Measurements from ENCODE around the gene CELA2A. TPM values are rescaled to one million over a fixed set of nuclear protein-coding genes. Genes with fewer than 3 reads are reported as not detected.
"Not testable (repeated sequence)": the region's sequence is repeated elsewhere in the genome, so short reads cannot be mapped to it uniquely, and the experiment has no call there.

The CELA2A gene
- total and polyA plus RNA-seq, 2 donors (not counting 1 experiment from before 2014, with no cell fraction given): not detected

DNA sequence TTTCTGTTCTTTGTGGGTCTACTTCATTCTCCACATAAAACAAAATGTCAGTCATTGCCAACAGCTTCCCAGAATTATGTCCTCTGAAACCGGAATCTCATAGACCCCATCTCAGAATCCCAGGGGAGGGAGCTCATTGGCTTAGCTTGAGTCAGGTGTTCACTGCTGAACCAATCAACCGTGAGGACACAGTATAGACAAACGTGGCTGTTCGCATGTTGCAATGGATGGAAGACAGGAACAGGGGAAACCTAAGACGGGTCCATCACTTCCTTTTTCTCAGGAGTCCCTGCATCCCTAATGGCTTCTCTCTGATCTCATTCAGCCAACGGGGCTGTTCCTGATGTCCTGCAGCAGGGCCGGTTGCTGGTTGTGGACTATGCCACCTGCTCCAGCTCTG lies 9.1 kb downstream of the CELA2A start:
- Histone ChIP-seq H3K4me3 (replicated peaks in 1 of 4; ENCODE audit: control extremely low read depth in 1 of 4, insufficient read depth in 1 of 4, low read depth in 3 of 4, low read length in 4 of 4) (no peak overlapping the region), H2AFZ (ENCODE audit: low read length) (no peak overlapping the region), H3K27ac (ENCODE audit: insufficient read depth, low read length) (no peak overlapping the region), H3K4me1 (ENCODE audit: control insufficient read depth, extremely low read depth, insufficient read depth, low read length) (peaks cover 4% of the 10 kb centered on the region), H3K27me3 (ENCODE audit: control insufficient read depth, insufficient read depth, low read length) (no peaks in the 10 kb centered on the region), H3K4me2 (ENCODE audit: extremely low read depth, insufficient read depth, low read length) (no peak overlapping the region), H3K36me3 (ENCODE audit: control insufficient read depth, insufficient read depth, low read length) (no peaks in the 10 kb centered on the region), H3K9ac (ENCODE audit: insufficient read depth, low read length) (no peak overlapping the region), H3K9me3 (ENCODE audit: control insufficient read depth, insufficient read depth, low read depth, low read length) (no peaks in the 10 kb centered on the region), H4K20me1 (ENCODE audit: control insufficient read depth, extremely low read depth, insufficient read depth, low read length) (no peaks in the 10 kb centered on the region), H3K79me2 (ENCODE audit: control insufficient read depth, insufficient read depth, low read length) (no peaks in the 10 kb centered on the region)
- no peak for DNase-seq (ENCODE audit: low read depth in 2 of 2)
- TF ChIP-seq EZH2 (IDR thresholded peaks at IDR 0.05; ENCODE audit: low read length, missing control alignments): no peak
- TF ChIP-seq CTCF (conservative IDR thresholded peaks at IDR 0.05 in 1 of 2, IDR thresholded peaks at IDR 0.05 in 1 of 2; ENCODE audit: low read depth in 1 of 2, low read length in 2 of 2): no peak

GRCh38 chr1:15466955-15467625 lies 10.6 kb downstream of the CELA2A start:
- DNase-seq (ENCODE audit: low read depth in 2 of 2); H3K9ac ChIP-seq (ENCODE audit: insufficient read depth, low read length); H3K27me3 ChIP-seq (ENCODE audit: control insufficient read depth, insufficient read depth, low read length); H3K79me2 ChIP-seq (ENCODE audit: control insufficient read depth, insufficient read depth, low read length); H3K27ac ChIP-seq (ENCODE audit: insufficient read depth, low read length); H2AFZ ChIP-seq (ENCODE audit: low read length); H3K36me3 ChIP-seq (ENCODE audit: control insufficient read depth, insufficient read depth, low read length); H4K20me1 ChIP-seq (ENCODE audit: control insufficient read depth, extremely low read depth, insufficient read depth, low read length); H3K9me3 ChIP-seq (ENCODE audit: control insufficient read depth, insufficient read depth, low read depth, low read length); H3K4me3 ChIP-seq (replicated peaks in 1 of 4; ENCODE audit: control extremely low read depth in 1 of 4, insufficient read depth in 1 of 4, low read depth in 3 of 4, low read length in 4 of 4); H3K4me2 ChIP-seq (ENCODE audit: extremely low read depth, insufficient read depth, low read length); H3K4me1 ChIP-seq (ENCODE audit: control insufficient read depth, extremely low read depth, insufficient read depth, low read length): not testable (repeated sequence)

GRCh38 chr1:15468145-15468544 lies 11.6 kb downstream of the CELA2A start:
- DNase-seq (ENCODE audit: low read depth in 2 of 2): no peak
- no peak overlapping the region for H3K27ac ChIP-seq (ENCODE audit: insufficient read depth, low read length)
- H4K20me1 ChIP-seq (ENCODE audit: control insufficient read depth, extremely low read depth, insufficient read depth, low read length): no peaks in the 10 kb centered on the region
- no peak overlapping the region for H3K4me2 ChIP-seq (ENCODE audit: extremely low read depth, insufficient read depth, low read length)
- H3K4me3 ChIP-seq (replicated peaks in 1 of 4; ENCODE audit: control extremely low read depth in 1 of 4, insufficient read depth in 1 of 4, low read depth in 3 of 4, low read length in 4 of 4): no peak overlapping the region
- peaks cover 4% of the 10 kb centered on the region for H3K4me1 ChIP-seq (ENCODE audit: control insufficient read depth, extremely low read depth, insufficient read depth, low read length)
- H2AFZ ChIP-seq (ENCODE audit: low read length): no peak overlapping the region
- H3K36me3 ChIP-seq (ENCODE audit: control insufficient read depth, insufficient read depth, low read length): no peaks in the 10 kb centered on the region
- H3K79me2 ChIP-seq (ENCODE audit: control insufficient read depth, insufficient read depth, low read length): no peaks in the 10 kb centered on the region
- no peak for TF ChIP-seq CTCF (conservative IDR thresholded peaks at IDR 0.05 in 1 of 2, IDR thresholded peaks at IDR 0.05 in 1 of 2; ENCODE audit: low read depth in 1 of 2, low read length in 2 of 2)
- TF ChIP-seq EZH2 (IDR thresholded peaks at IDR 0.05; ENCODE audit: low read length, missing control alignments): no peak
- H3K9ac ChIP-seq (ENCODE audit: insufficient read depth, low read length): no peak overlapping the region
- no peaks in the 10 kb centered on the region for H3K9me3 ChIP-seq (ENCODE audit: control insufficient read depth, insufficient read depth, low read depth, low read length)
- no peaks in the 10 kb centered on the region for H3K27me3 ChIP-seq (ENCODE audit: control insufficient read depth, insufficient read depth, low read length)
